AG08396 (cell line): ENCODE data around the gene IDH2.

Experiments used
- DNase-seq: peaks from one replicate; pipeline ENCODE4 v3.0.0; 2012; ENCODE audit warnings: low spot score, mixed read lengths

Gene IDH2

DNA sequence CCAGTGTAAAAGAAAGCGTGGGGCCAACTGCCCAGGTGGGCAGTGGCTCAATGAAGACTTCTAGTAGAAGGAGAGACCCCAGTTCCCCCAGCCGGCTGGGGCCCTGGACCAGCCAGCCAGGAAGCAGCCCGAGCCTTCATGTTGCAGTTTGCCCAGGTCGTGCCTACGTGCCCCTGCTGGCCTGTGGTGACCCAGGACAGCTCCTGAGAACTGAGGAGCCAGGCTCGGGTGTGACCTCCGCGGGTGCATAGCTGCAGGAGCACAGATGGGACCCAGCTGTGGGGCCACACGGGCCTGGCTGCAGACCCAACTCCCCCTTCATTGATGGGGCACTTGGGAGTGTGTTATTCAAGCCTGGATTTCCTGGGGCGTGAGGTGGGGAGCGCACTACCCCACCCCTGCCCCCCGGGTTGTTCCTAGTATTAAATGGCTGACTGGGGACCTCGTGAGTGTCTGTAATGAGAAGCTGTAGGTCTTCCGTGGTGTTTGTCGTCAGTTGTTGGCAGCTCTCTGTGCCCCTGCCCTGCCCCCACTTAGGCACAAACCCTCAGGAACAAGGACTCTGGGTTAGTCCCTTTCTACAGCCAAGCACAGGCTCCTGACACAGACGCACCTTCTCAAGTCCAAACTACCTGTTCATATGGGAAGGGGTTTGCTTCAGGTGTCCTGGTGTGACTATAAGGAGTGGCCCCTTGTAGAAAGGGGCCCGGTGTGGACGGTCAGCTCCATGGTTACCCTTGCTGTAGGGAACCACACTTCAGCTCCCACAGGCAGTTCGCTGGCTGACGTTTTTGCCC, 39.1 kb downstream of the IDH2 start:
- DNase-seq = no peak

GRCh38 chr15:90062462-90062932, 39.8 kb downstream of the IDH2 start:
- no peak for DNase-seq

- DNase-seq = no peak
These were observed 40.2 kb downstream of the IDH2 start for GRCh38 chr15:90062023-90062442.

DNA sequence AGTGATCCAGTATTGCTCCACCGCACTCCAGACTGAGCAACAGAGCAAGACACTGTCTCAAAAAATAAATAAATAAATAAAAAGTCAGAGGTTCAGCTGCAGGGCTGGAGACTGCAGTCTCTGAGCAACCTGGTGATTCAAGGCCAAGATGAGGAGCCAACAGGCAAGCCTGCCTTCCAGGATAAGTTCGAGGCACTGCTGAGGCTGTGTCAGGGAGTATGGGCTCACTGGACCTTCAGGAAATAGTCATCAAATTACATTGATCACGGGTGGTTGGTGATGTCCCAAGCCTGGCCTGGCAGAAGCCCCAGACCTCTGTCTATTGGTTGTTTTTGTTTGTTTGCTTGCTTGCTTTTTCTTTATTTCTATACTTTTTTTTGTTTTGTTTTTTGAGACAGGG, 41.5 kb downstream of the IDH2 start:
- DNase-seq = no peak

- no peak for DNase-seq
These were observed 42.9 kb downstream of the IDH2 start for GRCh38 chr15:90059208-90059985.

GRCh38 chr15:90058775-90059174, 43.5 kb downstream of the IDH2 start:
- no peak for DNase-seq

- no peak for DNase-seq
These were observed 44.0 kb downstream of the IDH2 start for GRCh38 chr15:90058308-90058707.

GRCh38 chr15:90056529-90056928, 45.7 kb downstream of the IDH2 start:
- no peak for DNase-seq

GRCh38 chr15:90055182-90055581, 47.1 kb downstream of the IDH2 start:
- DNase-seq = no peak

GRCh38 chr15:90054618-90055097, 47.6 kb downstream of the IDH2 start:
- no peak for DNase-seq

- DNase-seq = no peak
These were observed 48.4 kb downstream of the IDH2 start for GRCh38 chr15:90053685-90054466.

GRCh38 chr15:90051874-90052273, 50.4 kb downstream of the IDH2 start:
- DNase-seq = no peak

DNA sequence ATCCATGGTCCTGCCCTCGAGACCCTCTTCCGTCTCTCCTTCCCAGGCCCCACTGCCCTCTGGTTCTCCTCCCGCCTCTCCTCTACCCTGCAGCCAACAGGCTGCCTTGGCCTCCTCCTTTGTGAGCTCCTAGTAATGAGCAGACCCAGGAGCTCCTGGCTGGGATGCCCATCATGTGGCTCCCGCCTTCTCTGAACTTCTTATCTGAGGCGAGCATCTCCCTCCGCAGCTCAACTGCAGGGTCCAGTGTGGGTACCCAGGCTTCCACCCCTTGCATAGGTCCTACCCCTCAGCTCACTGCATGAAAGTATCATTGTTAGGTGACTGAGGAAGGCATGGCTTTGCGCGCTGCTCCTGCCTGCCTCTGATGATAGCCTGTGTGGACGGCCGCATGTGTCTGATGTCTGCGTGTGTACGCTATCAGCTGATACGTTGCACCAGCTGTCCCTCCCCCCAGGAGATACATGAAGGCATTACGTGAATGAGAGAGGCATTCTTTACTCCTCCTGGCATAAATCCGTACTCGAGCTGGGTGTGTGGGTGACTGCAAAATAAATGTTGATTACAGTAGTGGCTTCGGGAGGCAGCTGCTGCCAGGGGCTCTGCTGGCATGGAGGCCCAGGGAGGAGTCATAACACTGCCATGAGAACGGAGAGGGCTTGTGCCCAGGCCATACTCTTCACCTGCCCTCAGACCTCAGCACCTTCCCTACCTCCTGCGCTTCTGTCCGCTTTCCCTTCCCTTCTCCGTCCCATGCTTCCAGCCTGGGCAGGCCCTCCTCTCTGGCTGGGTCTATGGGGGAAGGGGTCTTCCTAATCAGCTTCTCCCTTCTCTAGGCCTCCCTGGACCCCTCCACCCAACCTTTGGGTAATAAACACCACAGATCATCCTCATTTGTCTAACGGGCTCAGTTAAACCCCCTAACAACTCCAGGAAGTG, 52.3 kb downstream of the IDH2 start:
- no peak for DNase-seq

GRCh38 chr15:90049030-90049429, 53.2 kb downstream of the IDH2 start:
- no peak for DNase-seq

DNA sequence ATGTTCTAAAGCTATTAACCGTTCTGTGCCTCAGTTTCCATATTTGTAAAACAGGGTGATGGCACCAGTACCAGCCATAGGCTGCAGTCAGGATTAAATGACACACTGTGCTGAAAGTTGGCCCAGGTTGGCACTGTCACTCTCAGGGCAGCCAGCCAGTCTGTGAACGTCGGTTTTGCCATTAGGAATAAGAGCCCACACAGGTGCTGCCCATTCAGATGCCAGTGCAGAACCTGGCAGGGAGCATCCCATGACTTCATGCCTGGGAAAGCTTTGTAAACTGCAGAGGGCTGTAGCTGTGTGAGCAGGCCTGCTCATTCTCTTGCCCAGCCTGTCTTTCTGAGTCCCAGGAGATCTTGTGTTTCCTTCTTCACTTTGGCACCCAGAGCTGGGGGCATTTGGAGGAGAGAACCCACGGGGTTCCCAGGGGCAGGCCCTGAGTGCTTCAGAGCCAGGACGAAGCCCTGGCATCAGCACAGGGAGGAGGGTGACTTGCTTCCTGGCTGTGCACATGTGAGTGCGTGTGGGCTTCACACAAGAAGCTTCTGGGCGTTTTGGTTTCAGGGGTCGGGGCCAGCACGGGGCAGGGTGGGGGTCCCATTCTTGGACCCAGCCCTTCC, 54.2 kb downstream of the IDH2 start:
- DNase-seq = no peak

GRCh38 chr15:90046911-90047392, 55.3 kb downstream of the IDH2 start:
- DNase-seq = no peak

DNA sequence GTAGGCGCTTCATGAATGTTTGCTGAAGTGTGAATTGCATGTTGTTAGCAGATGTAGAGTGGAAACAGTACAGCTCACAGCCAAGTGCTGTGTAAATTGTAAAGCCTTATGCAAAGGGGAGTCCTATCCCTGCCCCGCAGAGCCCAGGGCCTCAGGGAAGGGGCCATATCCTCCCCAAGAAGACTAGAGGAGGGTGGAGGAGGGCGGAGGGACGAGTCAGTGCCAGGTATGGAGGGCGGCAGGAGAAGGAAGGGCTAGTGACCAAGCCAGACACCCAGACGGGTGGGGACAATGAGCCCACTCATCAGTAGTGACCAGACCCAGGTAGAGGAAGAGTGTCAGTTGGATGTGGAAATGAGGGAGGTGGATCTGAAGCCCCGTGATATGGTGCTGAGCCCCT, 56.0 kb downstream of the IDH2 start:
- no peak for DNase-seq

GRCh38 chr15:90044916-90045371, 57.3 kb downstream of the IDH2 start:
- no peak for DNase-seq

DNA sequence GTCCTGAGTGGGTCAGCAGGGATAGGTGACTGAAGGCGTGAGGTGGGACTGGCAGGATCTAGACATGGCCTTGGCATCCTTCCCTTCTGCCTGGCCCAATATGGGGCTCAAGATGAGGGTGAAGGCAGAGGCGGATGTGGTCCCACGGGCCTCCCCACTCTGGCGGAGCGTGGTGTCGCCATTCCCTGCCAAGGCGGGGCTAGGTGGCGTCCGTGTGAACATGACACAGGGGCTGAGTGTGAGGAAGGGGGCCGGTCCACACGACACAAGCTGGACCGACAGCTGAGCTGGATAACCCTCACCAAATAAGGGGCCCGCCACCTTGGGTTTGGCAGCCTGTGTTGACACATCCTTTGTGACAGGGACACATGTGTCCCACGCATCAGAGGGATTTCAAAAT, 58.1 kb downstream of the IDH2 start:
- DNase-seq = no peak

DNA sequence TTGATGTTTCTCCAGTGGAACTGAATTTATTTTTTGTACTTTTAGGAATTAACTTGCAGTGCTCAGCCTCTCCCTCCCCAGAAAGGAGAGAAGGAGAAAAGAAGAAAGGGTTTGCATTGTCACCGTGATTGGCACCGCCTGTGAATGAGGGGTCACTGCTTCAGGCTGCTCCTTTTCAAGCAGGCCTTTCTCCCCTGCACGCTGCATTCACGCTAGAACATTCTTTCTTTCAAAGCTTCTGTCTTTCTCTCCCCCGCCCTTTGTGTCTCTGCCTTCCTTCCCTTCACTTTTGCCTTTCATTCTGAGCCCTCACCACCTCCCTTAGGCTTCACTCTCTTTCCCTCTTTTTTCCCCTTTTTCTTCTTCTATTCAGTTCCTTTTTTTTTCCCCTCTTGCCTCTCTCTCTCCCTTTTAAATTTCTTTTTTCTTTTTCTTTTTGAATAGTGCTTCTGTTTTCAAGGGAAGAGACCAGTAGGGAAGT, 58.7 kb downstream of the IDH2 start:
- no peak for DNase-seq
